Activated naive CD4-positive, alpha-beta T cell treated with anti-CD3 and anti-CD28 coated beads for 36 hours (primary cell): ENCODE results near the gene SMOC2. TPM values are rescaled to one million over a fixed set of nuclear protein-coding genes. Genes with fewer than 3 reads are reported as not detected.

ENCODE experiments used
- CTCF ChIA-PET: fragments of 350-600 bp; sonication (Branson Sonifier 250); formaldehyde crosslinking; loops from one replicate; lab custom pipeline; 2021; ENCODE audit warnings: antibody characterized with exemption; lab: Charles Lee
- DNase-seq: peaks from one replicate; pipeline ENCODE4 v3.0.0-alpha.2; 2020
- H3K27ac Mint-ChIP-seq: one replicate; pipeline ENCODE4 v1.8.0; 2021; ENCODE audit warnings: mild to moderate bottlenecking, mixed read lengths
- H3K27me3 Mint-ChIP-seq: one replicate; pipeline ENCODE4 v1.8.0; 2021; ENCODE audit warnings: low read depth, mixed read lengths
- H3K36me3 Mint-ChIP-seq: one replicate; pipeline ENCODE4 v1.8.0; 2021; ENCODE audit warnings: low read depth, mixed read lengths
- H3K4me1 Mint-ChIP-seq: one replicate; pipeline ENCODE4 v1.8.0; 2021; ENCODE audit warnings: low read depth, mixed read lengths
- H3K4me3 Mint-ChIP-seq: one replicate; pipeline ENCODE4 v1.8.0; 2021; ENCODE audit warnings: mild to moderate bottlenecking, moderate library complexity, mixed read lengths
- H3K9me3 Mint-ChIP-seq: one replicate; pipeline ENCODE4 v1.8.0; 2021; ENCODE audit warnings: mixed read lengths
- intact Hi-C: fragments of 100-400 bp; cut with micrococcal nuclease; formaldehyde crosslinking; loops from one replicate; pipeline ENCODE4 v1.15.1; 2023
- total RNA-seq, 2 experiments: library from RNA; stranded (reverse); gene quantifications; one replicate each; pipeline ENCODE4 v1.2.3, GENCODE V29; 2021

The SMOC2 gene
- total RNA-seq, 2 experiments from 2014 or later = not detected

- H3K9me3 Mint-ChIP-seq = no peaks in the 10 kb centered on the region
- intact Hi-C loops = no loop called here
Observed at GRCh38 chr6:168615837-168616236, 174.9 kb downstream of the SMOC2 start.

GRCh38 chr6:168616816-168617765 lies 176.1 kb downstream of the SMOC2 start:
- Mint-ChIP-seq H3K36me3 (no peaks in the 10 kb centered on the region), H3K27me3 (peaks cover 7% of the 10 kb centered on the region), H3K27ac (no peak overlapping the region), H3K4me1 (peaks cover 13% of the 10 kb centered on the region), H3K4me3 (no peak overlapping the region), H3K9me3 (peaks cover 8% of the 10 kb centered on the region)
- CTCF ChIA-PET = no interaction called here
- intact Hi-C loops = no loop called here
- no peak for DNase-seq

More at GRCh38 chr6:168615837-168616236, 174.9 kb downstream of the SMOC2 start:
- peaks cover 13% of the 10 kb centered on the region for H3K4me1 Mint-ChIP-seq
- peaks cover 7% of the 10 kb centered on the region for H3K27me3 Mint-ChIP-seq
- DNase-seq = no peak
- CTCF ChIA-PET = no interaction called here
- no peak overlapping the region for H3K4me3 Mint-ChIP-seq
- H3K27ac Mint-ChIP-seq = no peak overlapping the region
- H3K36me3 Mint-ChIP-seq = no peaks in the 10 kb centered on the region

DNA sequence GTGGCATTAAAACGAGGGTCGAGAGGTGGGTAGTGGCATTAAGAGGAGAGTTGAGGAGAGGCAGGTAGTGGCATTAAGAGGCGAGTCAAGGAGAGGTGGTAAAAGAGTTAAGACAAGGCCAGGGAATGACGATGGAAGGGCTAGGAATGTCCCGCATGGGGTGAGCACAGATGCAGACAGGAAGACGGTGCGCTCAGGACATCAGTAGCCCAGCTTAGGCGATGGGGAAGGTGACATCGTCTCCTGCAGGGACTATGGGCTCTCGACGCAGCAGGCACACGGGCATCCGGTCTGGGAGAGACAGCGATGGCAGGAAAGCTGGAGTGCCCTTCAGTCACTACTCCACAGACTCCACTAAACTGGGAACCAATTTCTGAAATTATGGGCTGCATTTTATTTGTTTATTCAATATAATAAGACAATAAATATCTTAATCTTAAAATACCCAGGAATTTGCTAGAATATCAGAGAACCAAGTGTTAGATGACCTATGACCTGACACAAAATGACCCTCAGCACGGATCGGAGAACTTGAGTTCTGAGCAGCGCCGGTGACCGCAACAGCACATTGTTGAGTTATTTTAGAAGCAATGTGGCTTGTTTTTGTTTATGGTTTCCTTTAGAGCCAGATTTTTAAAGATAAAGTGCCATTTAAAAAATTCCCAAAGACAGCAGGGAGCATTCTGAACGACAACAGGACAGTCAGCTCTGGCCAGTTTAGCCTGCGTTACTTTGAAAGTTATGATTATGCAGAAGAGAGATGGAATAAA lies 177.7 kb downstream of the SMOC2 start:
- Mint-ChIP-seq H3K4me1 (peaks cover 13% of the 10 kb centered on the region), H3K36me3 (no peaks in the 10 kb centered on the region), H3K27ac (no peak overlapping the region), H3K4me3 (no peak overlapping the region), H3K9me3 (peaks cover 8% of the 10 kb centered on the region), H3K27me3 (peaks cover 7% of the 10 kb centered on the region)
- intact Hi-C loops = loop anchor here (2.0 kb wide), 1 partner anchor 50 kb away; no protein-coding TSS in a partner anchor
- CTCF ChIA-PET = no interaction called here
- no peak for DNase-seq

- Mint-ChIP-seq H3K9me3 (peaks cover 8% of the 10 kb centered on the region), H3K4me1 (peaks cover 13% of the 10 kb centered on the region), H3K4me3 (no peak overlapping the region), H3K27ac (no peak overlapping the region), H3K27me3 (peaks cover 7% of the 10 kb centered on the region), H3K36me3 (no peaks in the 10 kb centered on the region)
- CTCF ChIA-PET = no interaction called here
- DNase-seq = peak; percentile 62
- intact Hi-C loops = loop anchor here (2.0 to 10.0 kb wide), 2 partner anchors 51 to 265 kb away; no protein-coding TSS in a partner anchor
Observed at GRCh38 chr6:168619560-168620314, 178.8 kb downstream of the SMOC2 start.

GRCh38 chr6:168620578-168620977 lies 179.6 kb downstream of the SMOC2 start:
- H3K4me3 Mint-ChIP-seq = no peak overlapping the region
- intact Hi-C loops = loop anchor here (10.0 kb wide), 1 partner anchor 264 kb away; no protein-coding TSS in a partner anchor

GRCh38 chr6:168623736-168624135 lies 182.8 kb downstream of the SMOC2 start:
- intact Hi-C loops = loop anchor here (10.0 kb wide), 1 partner anchor 261 kb away; no protein-coding TSS in a partner anchor
- peaks cover 11% of the 10 kb centered on the region for H3K4me1 Mint-ChIP-seq
- no peak overlapping the region for H3K27ac Mint-ChIP-seq
- no peaks in the 10 kb centered on the region for H3K36me3 Mint-ChIP-seq
- no peak overlapping the region for H3K4me3 Mint-ChIP-seq
- no peak for DNase-seq
- peaks cover 2% of the 10 kb centered on the region for H3K27me3 Mint-ChIP-seq
- peaks cover 8% of the 10 kb centered on the region for H3K9me3 Mint-ChIP-seq
- CTCF ChIA-PET = no interaction called here

More at GRCh38 chr6:168620578-168620977, 179.6 kb downstream of the SMOC2 start:
- no peak for DNase-seq
- peaks cover 8% of the 10 kb centered on the region for H3K9me3 Mint-ChIP-seq
- H3K36me3 Mint-ChIP-seq = no peaks in the 10 kb centered on the region
- H3K27me3 Mint-ChIP-seq = peaks cover 7% of the 10 kb centered on the region
- H3K4me1 Mint-ChIP-seq = peaks cover 13% of the 10 kb centered on the region
- no peak overlapping the region for H3K27ac Mint-ChIP-seq
- CTCF ChIA-PET = no interaction called here

DNA sequence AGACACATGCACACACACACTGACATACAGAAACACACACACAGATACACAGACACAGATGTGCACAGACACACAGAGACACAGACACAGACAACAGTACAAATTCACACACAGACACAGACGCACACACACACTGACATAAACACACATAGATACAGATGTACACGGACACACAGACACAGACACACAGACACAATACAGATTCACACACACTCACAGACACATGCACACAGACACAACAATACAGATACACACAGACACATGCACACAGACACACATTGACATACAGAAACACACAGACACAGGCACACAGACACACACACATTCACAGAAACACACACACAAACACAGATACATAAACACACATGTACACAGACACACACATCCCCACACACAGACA lies 183.6 kb downstream of the SMOC2 start:
- Mint-ChIP-seq H3K36me3 (no peaks in the 10 kb centered on the region), H3K27me3 (peaks cover 2% of the 10 kb centered on the region), H3K9me3 (peaks cover 8% of the 10 kb centered on the region), H3K4me3 (no peak overlapping the region), H3K27ac (no peak overlapping the region), H3K4me1 (peaks cover 6% of the 10 kb centered on the region)
- intact Hi-C loops = loop anchor here (10.0 kb wide), 1 partner anchor 260 kb away; no protein-coding TSS in a partner anchor
- CTCF ChIA-PET = no interaction called here
- DNase-seq = no peak

GRCh38 chr6:168624948-168625347 lies 184.0 kb downstream of the SMOC2 start:
- Mint-ChIP-seq H3K36me3 (no peaks in the 10 kb centered on the region), H3K4me1 (peaks cover 2% of the 10 kb centered on the region), H3K4me3 (no peak overlapping the region), H3K9me3 (peaks cover 8% of the 10 kb centered on the region), H3K27ac (no peak overlapping the region), H3K27me3 (peaks cover 2% of the 10 kb centered on the region)
- CTCF ChIA-PET = no interaction called here
- intact Hi-C loops = loop anchor here (10.0 kb wide), 1 partner anchor 260 kb away; no protein-coding TSS in a partner anchor
- no peak for DNase-seq

GRCh38 chr6:168625602-168626001 lies 184.6 kb downstream of the SMOC2 start:
- CTCF ChIA-PET = no interaction called here
- Mint-ChIP-seq H3K27me3 (no peaks in the 10 kb centered on the region), H3K9me3 (peaks cover 8% of the 10 kb centered on the region), H3K4me1 (no peaks in the 10 kb centered on the region), H3K4me3 (no peak overlapping the region), H3K27ac (no peak overlapping the region), H3K36me3 (no peaks in the 10 kb centered on the region)
- intact Hi-C loops = loop anchor here (10.0 kb wide), 1 partner anchor 259 kb away; no protein-coding TSS in a partner anchor
- DNase-seq = no peak

- CTCF ChIA-PET = no interaction called here
- H3K27me3 Mint-ChIP-seq = no peaks in the 10 kb centered on the region
- no peak overlapping the region for H3K27ac Mint-ChIP-seq
- peaks cover 8% of the 10 kb centered on the region for H3K9me3 Mint-ChIP-seq
- no peak for DNase-seq
- no peaks in the 10 kb centered on the region for H3K36me3 Mint-ChIP-seq
- H3K4me3 Mint-ChIP-seq = no peak overlapping the region
- no peaks in the 10 kb centered on the region for H3K4me1 Mint-ChIP-seq
- intact Hi-C loops = loop anchor here (10.0 kb wide), 1 partner anchor 259 kb away; no protein-coding TSS in a partner anchor
Observed at GRCh38 chr6:168626046-168626602, 185.1 kb downstream of the SMOC2 start.

DNA sequence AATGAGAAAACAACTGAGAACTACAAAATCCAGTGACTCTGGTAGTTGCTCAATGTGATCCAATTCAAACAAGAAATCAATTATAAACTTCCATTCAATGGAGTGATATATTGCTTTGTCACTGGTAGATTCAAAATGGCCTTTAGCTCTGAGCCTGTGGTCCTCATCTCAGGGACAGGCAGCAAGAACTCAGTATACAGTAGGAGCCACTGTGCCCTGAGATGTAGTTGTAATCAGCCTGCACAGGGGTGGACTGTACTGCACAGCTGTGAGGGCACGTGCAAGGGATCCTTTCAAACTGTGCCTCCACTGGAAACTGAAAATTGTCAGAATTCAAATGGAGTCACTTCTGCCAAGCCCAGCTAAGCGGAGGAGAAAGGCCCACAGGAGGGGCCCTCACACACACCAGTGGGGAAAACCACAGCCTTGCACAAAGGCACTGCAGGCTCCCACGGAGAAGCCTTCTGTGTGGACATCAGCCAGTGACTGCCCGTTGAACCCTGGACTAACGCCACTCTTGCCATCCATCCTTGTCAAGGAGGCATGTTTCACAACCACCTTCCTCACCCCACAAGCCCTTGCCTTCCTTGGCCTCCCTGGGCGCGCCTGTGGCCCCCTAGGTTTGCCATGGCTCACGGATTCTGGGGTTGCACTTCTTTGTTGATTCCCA lies 186.7 kb downstream of the SMOC2 start:
- Mint-ChIP-seq H3K36me3 (no peaks in the 10 kb centered on the region), H3K9me3 (no peaks in the 10 kb centered on the region), H3K27ac (no peak overlapping the region), H3K27me3 (peaks cover 4% of the 10 kb centered on the region), H3K4me1 (no peaks in the 10 kb centered on the region), H3K4me3 (no peak overlapping the region)
- CTCF ChIA-PET = no interaction called here
- intact Hi-C loops = loop anchor here (10.0 kb wide), 1 partner anchor 257 kb away; no protein-coding TSS in a partner anchor
- no peak for DNase-seq
